8988T (cell line): ENCODE results near the gene AHRR.
"Not testable (repeated sequence)": the region's sequence is repeated elsewhere in the genome, so short reads cannot be mapped to it uniquely, and the experiment has no call there.

ENCODE experiments used
- DNase-seq: peaks from one replicate; pipeline ENCODE4 v3.0.0; 2011

Gene AHRR

DNA sequence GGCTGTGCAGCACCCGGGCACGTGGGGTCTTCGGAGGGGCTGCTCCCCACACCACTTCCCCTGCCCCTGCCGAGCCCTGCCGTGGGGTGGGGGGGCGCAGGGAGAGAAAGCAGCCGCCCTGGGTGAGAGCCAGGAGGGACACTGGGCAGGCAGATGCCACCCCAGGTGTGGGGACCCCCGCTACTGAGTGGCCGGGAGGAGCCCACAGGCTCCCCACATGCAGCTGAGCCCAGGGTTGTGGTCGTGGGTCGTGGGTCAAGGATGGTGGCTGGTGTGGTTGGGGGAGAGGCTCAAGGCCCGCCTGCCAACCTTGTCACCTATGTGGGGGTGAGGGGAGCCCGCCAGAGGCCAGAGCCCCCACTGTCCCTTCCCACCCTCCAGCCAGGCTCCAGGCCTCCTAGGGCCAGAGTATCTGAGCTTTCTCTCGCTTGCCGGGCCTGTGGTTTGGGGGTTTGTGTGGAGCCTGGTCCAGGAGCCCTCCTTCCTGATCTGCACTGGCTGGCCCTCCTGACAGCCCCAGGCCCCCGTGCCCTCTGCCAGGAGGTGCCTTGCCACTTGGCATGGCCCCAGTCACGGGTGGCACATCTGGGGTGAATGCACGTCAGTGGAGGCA, 157.0 kb downstream of the AHRR start:
- peak; percentile 24 for DNase-seq

DNA sequence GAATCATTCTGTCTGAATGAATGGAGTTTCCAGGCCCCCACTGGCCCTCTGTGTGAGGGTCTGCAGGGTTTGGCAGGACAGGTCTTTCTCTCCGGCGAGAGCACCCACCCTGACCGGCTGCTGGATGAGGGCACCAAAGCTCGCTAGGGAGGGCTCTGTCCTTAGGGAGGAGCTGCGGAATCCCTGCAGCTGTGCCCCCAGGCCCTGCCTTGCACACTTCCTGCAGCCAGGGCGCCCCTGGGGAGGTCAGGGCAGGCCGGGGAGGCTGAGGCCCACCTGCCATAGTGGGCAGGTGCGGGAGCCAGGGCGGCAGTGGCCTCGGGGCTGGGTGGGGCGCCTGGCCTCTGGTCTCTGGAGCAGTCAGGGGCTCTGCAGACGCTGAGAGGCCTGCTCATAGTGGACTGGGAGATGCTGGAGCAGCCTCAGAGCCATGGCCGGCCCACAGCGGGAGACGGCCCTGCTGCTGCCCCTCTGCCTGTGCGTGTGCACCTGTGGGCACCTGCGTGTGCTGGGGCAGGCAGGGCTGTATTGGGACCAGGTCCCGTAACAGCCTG, 157.5 kb downstream of the AHRR start:
- peak; percentile 40 for DNase-seq

GRCh38 chr5:479566-480319, 158.2 kb downstream of the AHRR start:
- DNase-seq, result peak; percentile 32

- DNase-seq, result peak; percentile 35
These were observed 159.8 kb downstream of the AHRR start for GRCh38 chr5:481347-481746.

DNA sequence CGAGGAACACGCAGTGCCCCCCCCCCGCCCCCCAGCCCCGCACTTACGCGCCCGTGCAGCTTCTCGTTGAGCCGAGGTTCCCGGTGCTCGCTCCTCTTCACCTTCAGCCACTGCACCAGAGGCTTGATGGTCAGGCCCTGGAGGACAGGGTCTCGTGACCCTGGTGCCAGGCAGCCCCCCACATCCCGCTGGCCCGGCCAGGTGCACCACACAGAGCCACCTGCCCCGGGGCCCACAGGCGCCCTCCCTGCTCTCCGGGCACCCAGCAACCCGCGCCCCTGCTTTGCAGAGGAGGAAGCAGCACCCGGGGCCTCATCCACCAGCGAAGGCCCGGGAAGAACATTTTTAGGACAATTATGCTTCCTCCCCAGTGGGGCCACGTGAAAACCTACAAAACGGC, 160.5 kb downstream of the AHRR start:
- DNase-seq, result no peak

GRCh38 chr5:482506-482905, 161.0 kb downstream of the AHRR start:
- no peak for DNase-seq

GRCh38 chr5:483011-483410, 161.5 kb downstream of the AHRR start:
- no peak for DNase-seq

DNA sequence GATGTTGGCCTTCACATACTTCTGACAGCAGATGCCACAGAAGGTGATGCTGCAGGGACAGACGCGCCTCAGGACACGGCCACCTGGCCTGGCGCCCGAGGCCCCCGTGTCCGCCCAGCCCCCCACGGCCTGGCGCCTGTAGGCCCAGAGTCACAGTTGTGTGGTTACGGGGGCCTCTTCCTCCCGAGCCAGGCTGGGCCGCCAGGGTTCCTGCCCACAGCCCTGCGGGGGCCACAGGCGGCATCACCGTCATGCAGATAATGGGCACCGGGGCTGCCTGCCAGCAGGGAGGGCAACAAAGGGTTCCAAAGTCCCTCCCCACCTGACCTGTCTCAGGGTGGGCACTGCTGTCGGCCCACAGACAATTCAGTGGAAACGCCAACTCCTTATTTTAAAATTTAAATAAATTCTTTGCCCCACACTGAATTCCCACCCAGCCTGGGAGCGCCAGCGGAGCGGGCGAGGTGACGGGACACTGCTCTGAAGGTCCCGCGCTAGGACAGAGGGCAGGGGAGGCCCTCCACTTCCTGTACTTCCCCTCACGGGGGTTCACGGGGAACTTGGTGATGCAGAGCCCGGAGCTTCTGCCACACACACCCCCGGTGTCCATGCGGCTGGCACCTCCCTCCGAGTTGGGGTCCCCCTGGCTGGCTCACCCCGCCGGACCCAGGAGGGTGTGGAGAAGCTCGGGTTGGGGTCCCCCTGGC, 162.1 kb downstream of the AHRR start:
- DNase-seq, result no peak

- DNase-seq, result no peak
These were observed 163.0 kb downstream of the AHRR start for GRCh38 chr5:484556-484955.

GRCh38 chr5:485113-485945, 163.8 kb downstream of the AHRR start:
- DNase-seq, result no peak

GRCh38 chr5:485946-486491, 164.5 kb downstream of the AHRR start:
- DNase-seq, result no peak

GRCh38 chr5:486597-486996, 165.1 kb downstream of the AHRR start:
- DNase-seq, result not testable (repeated sequence)
